AG04449 (cell line): ENCODE results near the gene MYO18B.

Source experiments
- CTCF ChIA-PET: fragments of 350-600 bp; formaldehyde crosslinking; extraction: SDS; loops from one replicate; lab custom pipeline; 2021; ENCODE audit warnings: antibody characterized with exemption; lab: Yijun Ruan, JAX
- POLR2A ChIA-PET: fragments of 400-600, 350-600 bp; formaldehyde crosslinking; extraction: SDS; loops from one replicate; lab custom pipeline; 2020; ENCODE audit warnings: antibody characterized with exemption, inconsistent platforms; lab: Yijun Ruan, JAX
- DNase-seq: peaks from one replicate; pipeline ENCODE4 v3.0.0-alpha.2; 2010; ENCODE audit warnings: low read depth, low spot score
- H3K4me3 ChIP-seq: 2 replicates; pipeline ENCODE4 v1.5.1; 2011; ENCODE audit warnings: low read depth, mild to moderate bottlenecking, control low read depth, low read length
- TF ChIP-seq, protein P1 (sequence below): IDR thresholded peaks from one replicate; pipeline ENCODE4 v1.5.1; 2011; ENCODE audit warnings: mild to moderate bottlenecking, moderate library complexity, low read length, control low read depth, inconsistent platforms; ENCODE audit not compliant: insufficient read depth; ENCODE audit errors: missing control alignments

Gene MYO18B

GRCh38 chr22:25908755-25909154 lies 166.8 kb downstream of the MYO18B start:
- ChIA-PET POLR2A (no interaction called here), CTCF (no interaction called here)
- TF ChIP-seq, protein P1, sequence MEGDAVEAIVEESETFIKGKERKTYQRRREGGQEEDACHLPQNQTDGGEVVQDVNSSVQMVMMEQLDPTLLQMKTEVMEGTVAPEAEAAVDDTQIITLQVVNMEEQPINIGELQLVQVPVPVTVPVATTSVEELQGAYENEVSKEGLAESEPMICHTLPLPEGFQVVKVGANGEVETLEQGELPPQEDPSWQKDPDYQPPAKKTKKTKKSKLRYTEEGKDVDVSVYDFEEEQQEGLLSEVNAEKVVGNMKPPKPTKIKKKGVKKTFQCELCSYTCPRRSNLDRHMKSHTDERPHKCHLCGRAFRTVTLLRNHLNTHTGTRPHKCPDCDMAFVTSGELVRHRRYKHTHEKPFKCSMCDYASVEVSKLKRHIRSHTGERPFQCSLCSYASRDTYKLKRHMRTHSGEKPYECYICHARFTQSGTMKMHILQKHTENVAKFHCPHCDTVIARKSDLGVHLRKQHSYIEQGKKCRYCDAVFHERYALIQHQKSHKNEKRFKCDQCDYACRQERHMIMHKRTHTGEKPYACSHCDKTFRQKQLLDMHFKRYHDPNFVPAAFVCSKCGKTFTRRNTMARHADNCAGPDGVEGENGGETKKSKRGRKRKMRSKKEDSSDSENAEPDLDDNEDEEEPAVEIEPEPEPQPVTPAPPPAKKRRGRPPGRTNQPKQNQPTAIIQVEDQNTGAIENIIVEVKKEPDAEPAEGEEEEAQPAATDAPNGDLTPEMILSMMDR, result no peak
- no peak overlapping the region for H3K4me3 ChIP-seq
- no peak for DNase-seq

DNA sequence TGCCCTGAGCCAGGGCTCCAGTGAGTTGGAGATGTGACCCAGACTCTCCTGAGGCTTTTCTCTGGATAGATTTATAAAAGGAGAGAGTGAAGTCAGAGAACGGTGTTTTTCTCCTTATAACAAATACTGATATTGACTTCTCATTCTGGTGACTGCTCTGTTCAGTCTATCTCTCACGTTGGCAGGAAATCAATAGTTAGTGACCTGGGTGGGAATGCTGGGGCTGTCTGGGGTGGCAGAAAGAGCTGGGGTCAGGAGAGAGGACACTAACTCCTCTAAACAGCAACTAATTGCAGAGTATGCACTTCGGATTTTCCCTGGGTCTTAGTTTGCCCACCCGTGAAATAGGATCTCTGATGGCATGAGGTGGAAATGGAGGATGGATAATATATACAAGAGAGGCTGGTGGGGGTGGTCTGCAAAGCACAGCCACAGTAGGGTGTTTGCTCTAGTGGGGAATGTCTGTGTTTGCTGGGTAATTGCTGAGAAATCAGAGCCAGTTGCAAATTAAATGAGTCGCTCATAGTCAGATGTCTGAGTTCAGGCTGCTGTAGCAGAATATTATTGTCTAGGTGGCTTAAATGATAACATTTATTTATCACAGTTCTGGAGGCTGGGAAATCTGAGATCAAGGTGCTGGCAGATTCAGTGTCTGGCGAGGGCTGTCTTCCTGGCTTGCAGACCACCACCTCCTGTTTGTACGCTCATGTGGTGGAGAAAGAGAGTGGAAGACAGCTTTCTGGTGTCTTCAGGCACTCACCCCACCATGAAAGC lies 167.8 kb downstream of the MYO18B start:
- CTCF ChIA-PET, result no interaction called here
- POLR2A ChIA-PET, result no interaction called here
- no peak for DNase-seq
- TF ChIP-seq, protein P1, result no peak
- no peak overlapping the region for H3K4me3 ChIP-seq

DNA sequence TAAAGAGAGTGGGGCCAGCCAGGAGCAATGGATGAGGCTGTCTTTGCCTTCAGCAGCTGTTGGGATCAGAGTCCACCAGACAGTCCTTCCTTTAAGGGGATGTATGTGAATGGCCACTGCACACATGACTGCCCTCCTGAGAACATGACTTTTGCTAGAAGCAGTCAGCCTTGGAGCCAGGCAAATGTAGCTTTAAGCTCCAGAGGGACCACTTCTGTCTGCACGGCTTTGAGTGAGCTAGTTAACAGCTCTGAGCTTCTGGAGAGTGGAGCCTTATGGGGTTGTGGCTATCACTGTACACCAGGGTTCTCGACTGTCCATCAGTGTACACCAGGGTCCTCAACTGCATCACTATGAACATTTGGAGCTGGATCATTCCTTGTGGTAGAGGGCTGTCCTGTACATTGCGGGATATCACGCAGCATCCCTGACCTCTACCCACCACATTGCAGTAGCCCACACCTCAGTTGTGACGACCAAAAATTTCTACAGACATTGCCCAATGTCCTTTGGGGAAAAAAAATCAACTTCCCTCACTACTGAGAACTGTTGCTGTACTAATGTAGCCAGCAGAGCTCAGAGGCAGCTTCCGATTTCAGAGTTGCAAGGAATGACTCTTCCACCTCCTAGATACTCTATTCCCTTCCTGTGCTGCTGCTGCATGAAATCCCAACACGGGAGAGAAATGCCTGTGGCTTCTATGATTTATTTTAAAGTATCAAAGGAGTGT lies 169.4 kb downstream of the MYO18B start:
- TF ChIP-seq, protein P1, result no peak
- no peak overlapping the region for H3K4me3 ChIP-seq
- CTCF ChIA-PET, result no interaction called here
- POLR2A ChIA-PET, result interaction anchor here (0.6 kb wide), 1 partner anchor 9 kb away, joined by 3 read pairs; no protein-coding TSS in a partner anchor
- DNase-seq, result no peak

GRCh38 chr22:25919452-25919851 lies 177.5 kb downstream of the MYO18B start:
- ChIA-PET POLR2A (interaction anchor here (0.6 kb wide), 1 partner anchor 220 kb away, joined by 3 read pairs; no protein-coding TSS in a partner anchor), CTCF (no interaction called here)
- TF ChIP-seq, protein P1, result no peak
- no peak for DNase-seq
- H3K4me3 ChIP-seq, result no peak overlapping the region

DNA sequence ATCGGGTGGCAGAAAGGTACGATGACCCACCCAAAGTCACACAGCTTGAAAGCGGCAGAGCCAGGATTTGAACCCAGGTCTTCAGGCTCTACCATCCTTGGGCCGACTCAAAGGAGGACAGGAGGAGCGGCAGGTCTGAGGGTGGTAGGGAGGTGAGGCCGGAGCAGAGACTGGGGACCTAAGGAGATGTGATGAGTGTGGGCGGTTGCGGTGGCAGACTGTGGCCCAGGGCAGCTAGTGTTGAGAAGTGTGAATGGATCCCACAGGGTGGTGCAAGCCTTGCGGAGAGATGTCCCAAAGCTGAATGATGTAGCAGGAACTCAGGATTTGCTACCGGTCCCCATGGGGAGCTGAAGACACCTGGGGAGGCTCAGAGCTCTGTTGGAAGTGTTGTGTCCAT lies 180.2 kb downstream of the MYO18B start:
- ChIA-PET CTCF (no interaction called here), POLR2A (no interaction called here)

DNA sequence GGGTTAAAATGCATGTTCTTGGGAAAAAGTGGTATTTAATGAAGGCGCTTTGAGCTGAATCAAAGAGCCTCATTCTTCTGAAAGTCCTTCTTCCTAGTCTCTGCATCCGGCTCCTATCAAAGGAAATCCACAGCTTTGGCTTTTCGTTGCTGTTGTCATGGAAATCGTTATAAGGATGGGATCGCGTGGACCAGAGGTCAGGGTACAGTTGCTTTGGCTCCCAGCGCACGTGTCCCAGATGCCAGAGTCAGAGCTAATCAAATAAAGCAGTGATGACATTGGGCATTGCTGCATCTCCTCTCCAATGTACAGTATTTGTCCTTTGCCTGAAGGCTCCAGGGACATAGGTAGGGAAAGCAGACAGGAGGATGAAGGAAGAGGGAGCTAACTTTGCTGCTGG lies 181.9 kb downstream of the MYO18B start:
- ChIA-PET POLR2A (no interaction called here), CTCF (no interaction called here)
- TF ChIP-seq, protein P1, result no peak
- no peak for DNase-seq
- no peak overlapping the region for H3K4me3 ChIP-seq

More for the DNA sequence above, 180.2 kb downstream of the MYO18B start:
- TF ChIP-seq, protein P1, result no peak
- H3K4me3 ChIP-seq, result no peak overlapping the region
- DNase-seq, result no peak
